SK-N-SH (cell line): ENCODE data around the gene ENOPH1.
"Not testable (repeated sequence)": the region's sequence is repeated elsewhere in the genome, so short reads cannot be mapped to it uniquely, and the experiment has no call there.

ENCODE experiments used
- POLR2AphosphoS5 ChIP-seq: IDR thresholded peaks from 2 replicates; pipeline ENCODE4 v1.6.1; 2012; ENCODE audit warnings: low read depth, low read length
- RFX5 ChIP-seq: IDR thresholded peaks from 2 replicates; pipeline ENCODE4 v1.6.1; 2012; ENCODE audit warnings: mild to moderate bottlenecking, improper control_type of control experiment, low read length
- SIN3A ChIP-seq: IDR thresholded peaks from 2 replicates; pipeline ENCODE4 v1.6.1; 2012; ENCODE audit warnings: low read depth, mild to moderate bottlenecking, low read length, moderate library complexity, borderline replicate concordance
- TF ChIP-seq, protein P1 (sequence below): fragments of 200-600 bp; sonication (generic); IDR thresholded peaks from 2 replicates; pipeline ENCODE4 v1.6.1; 2017; ENCODE audit warnings: antibody characterized with exemption, mild to moderate bottlenecking, moderate library complexity
- TF ChIP-seq, protein P2 (sequence below): IDR thresholded peaks from 2 replicates; pipeline ENCODE4 v1.4.0; 2012; ENCODE audit warnings: low read depth

GRCh38 chr4:82390061-82390460 is 40.3 kb upstream of the ENOPH1 start:
- TF ChIP-seq POLR2AphosphoS5, RFX5, SIN3A: not testable (repeated sequence)
- TF ChIP-seq, protein P1, sequence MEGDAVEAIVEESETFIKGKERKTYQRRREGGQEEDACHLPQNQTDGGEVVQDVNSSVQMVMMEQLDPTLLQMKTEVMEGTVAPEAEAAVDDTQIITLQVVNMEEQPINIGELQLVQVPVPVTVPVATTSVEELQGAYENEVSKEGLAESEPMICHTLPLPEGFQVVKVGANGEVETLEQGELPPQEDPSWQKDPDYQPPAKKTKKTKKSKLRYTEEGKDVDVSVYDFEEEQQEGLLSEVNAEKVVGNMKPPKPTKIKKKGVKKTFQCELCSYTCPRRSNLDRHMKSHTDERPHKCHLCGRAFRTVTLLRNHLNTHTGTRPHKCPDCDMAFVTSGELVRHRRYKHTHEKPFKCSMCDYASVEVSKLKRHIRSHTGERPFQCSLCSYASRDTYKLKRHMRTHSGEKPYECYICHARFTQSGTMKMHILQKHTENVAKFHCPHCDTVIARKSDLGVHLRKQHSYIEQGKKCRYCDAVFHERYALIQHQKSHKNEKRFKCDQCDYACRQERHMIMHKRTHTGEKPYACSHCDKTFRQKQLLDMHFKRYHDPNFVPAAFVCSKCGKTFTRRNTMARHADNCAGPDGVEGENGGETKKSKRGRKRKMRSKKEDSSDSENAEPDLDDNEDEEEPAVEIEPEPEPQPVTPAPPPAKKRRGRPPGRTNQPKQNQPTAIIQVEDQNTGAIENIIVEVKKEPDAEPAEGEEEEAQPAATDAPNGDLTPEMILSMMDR: not testable (repeated sequence)
- TF ChIP-seq, protein P2, sequence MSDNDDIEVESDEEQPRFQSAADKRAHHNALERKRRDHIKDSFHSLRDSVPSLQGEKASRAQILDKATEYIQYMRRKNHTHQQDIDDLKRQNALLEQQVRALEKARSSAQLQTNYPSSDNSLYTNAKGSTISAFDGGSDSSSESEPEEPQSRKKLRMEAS: not testable (repeated sequence)
